ENCODE measurements around the gene MAP9.

Gene MAP9

DNA sequence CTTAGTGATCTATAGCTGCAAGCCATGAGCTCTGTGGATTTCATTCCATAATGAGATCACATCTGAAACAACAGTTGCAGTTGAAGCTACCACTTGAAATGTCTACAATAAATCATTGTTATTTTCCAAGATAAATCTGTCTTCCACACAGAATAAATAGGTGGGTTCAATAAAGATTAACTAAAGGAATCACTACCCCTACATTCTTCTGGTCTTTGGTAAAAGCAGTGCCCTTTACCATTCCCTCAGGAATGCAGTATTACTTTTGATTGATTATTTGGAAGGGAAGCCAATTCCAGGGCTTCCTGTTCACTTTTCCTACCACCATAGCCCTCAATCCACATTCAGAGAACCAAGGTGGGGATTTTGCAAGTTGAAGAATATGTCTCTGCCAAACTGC is 38.9 kb upstream of the MAP9 start:
- no peak for DNase-seq
- no peak overlapping the region for H3K14ac ChIP-seq (ENCODE audit: low read length)

DNA sequence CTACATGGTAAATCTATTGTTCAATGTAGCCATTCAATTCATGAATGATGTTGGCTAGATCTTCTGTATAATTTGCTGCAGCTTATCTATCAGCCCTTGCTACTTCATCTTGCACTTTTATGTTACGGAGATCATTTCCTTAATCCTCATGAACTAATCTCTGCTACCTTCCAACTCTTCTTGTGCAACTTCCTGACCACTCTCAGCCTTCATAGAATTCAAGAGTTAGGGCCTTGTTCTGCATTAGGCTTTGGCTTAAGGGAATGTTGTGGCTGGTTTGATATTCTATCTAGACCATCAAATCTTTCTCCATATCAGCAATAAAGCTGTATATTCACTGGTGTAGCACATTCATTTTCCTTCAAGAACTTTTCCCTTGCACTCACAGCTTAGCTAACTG is 36.7 kb upstream of the MAP9 start:
- no peaks in the 10 kb centered on the region for H3K36me3 ChIP-seq (ENCODE audit: control insufficient read depth in 1 of 2, insufficient read depth in 2 of 2, low read length in 2 of 2)
- H3K9me3 ChIP-seq (ENCODE audit: insufficient read depth, low read depth, low read length): no peaks in the 10 kb centered on the region
- H3K4me2 ChIP-seq (ENCODE audit: low read length): no peak overlapping the region
- no peak overlapping the region for H3K27ac ChIP-seq (ENCODE audit: low read depth, low read length)
- no peak overlapping the region for H3K14ac ChIP-seq (ENCODE audit: low read length)
- no peaks in the 10 kb centered on the region for H3K27me3 ChIP-seq (ENCODE audit: insufficient read depth, low read length)
- no peak for DNase-seq
- H2BK120ac ChIP-seq (ENCODE audit: insufficient read depth, low read length, poor library complexity): no peak overlapping the region
- no peak overlapping the region for H4K12ac ChIP-seq (ENCODE audit: low read depth, low read length)
- H2AFZ ChIP-seq (ENCODE audit: insufficient read depth, low read length, poor library complexity): no peak overlapping the region
- H3K4ac ChIP-seq (ENCODE audit: low read depth, low read length): no peak overlapping the region
- H3K4me1 ChIP-seq (ENCODE audit: control insufficient read depth in 1 of 2, insufficient read depth in 2 of 2, low read length in 2 of 2): no peaks in the 10 kb centered on the region
- no peak overlapping the region for H4K8ac ChIP-seq (ENCODE audit: low read depth, low read length)
- no peak overlapping the region for H3K9ac ChIP-seq (ENCODE audit: low read length)
- H2AK5ac ChIP-seq (ENCODE audit: low read length): no peak overlapping the region
- WGBS (ENCODE audit: extremely low coverage, insufficient coverage, insufficient read length): no CpG with 5 or more reads among the region's 1 CpG
- no peak overlapping the region for H3K18ac ChIP-seq (ENCODE audit: low read length)
- H3K23ac ChIP-seq (ENCODE audit: low read length): no peak overlapping the region
- H3K79me2 ChIP-seq (ENCODE audit: control insufficient read depth, insufficient read depth, low read length, poor library complexity): no peaks in the 10 kb centered on the region
- no peak overlapping the region for H2BK12ac ChIP-seq (ENCODE audit: low read length)
- no peak overlapping the region for H4K91ac ChIP-seq (ENCODE audit: low read depth, low read length)
- H3K4me3 ChIP-seq (ENCODE audit: low read depth, low read length): no peak overlapping the region
- H3K79me1 ChIP-seq (ENCODE audit: low read length): no peaks in the 10 kb centered on the region
- H2BK5ac ChIP-seq (ENCODE audit: low read depth, low read length, poor library complexity): no peak overlapping the region

More for the DNA sequence above, 38.9 kb upstream of the MAP9 start:
- Histone ChIP-seq H3K9ac (ENCODE audit: low read length) (no peak overlapping the region), H3K4ac (ENCODE audit: low read depth, low read length) (no peak overlapping the region), H3K23ac (ENCODE audit: low read length) (no peak overlapping the region), H3K9me3 (ENCODE audit: insufficient read depth, low read depth, low read length) (no peaks in the 10 kb centered on the region), H2BK12ac (ENCODE audit: low read length) (no peak overlapping the region), H3K18ac (ENCODE audit: low read length) (no peak overlapping the region), H3K36me3 (ENCODE audit: control insufficient read depth in 1 of 2, insufficient read depth in 2 of 2, low read length in 2 of 2) (no peaks in the 10 kb centered on the region), H2AFZ (ENCODE audit: insufficient read depth, low read length, poor library complexity) (no peak overlapping the region), H3K79me1 (ENCODE audit: low read length) (no peaks in the 10 kb centered on the region), H2BK5ac (ENCODE audit: low read depth, low read length, poor library complexity) (no peak overlapping the region), H4K8ac (ENCODE audit: low read depth, low read length) (no peak overlapping the region), H3K79me2 (ENCODE audit: control insufficient read depth, insufficient read depth, low read length, poor library complexity) (no peaks in the 10 kb centered on the region), H2AK5ac (ENCODE audit: low read length) (no peak overlapping the region), H3K4me3 (ENCODE audit: low read depth, low read length) (no peak overlapping the region), H3K27ac (ENCODE audit: low read depth, low read length) (no peak overlapping the region), H3K4me1 (ENCODE audit: control insufficient read depth in 1 of 2, insufficient read depth in 2 of 2, low read length in 2 of 2) (no peaks in the 10 kb centered on the region), H2BK120ac (ENCODE audit: insufficient read depth, low read length, poor library complexity) (no peak overlapping the region), H3K27me3 (ENCODE audit: insufficient read depth, low read length) (no peaks in the 10 kb centered on the region), H4K91ac (ENCODE audit: low read depth, low read length) (no peak overlapping the region), H4K12ac (ENCODE audit: low read depth, low read length) (no peak overlapping the region), H3K4me2 (ENCODE audit: low read length) (no peak overlapping the region)

DNA sequence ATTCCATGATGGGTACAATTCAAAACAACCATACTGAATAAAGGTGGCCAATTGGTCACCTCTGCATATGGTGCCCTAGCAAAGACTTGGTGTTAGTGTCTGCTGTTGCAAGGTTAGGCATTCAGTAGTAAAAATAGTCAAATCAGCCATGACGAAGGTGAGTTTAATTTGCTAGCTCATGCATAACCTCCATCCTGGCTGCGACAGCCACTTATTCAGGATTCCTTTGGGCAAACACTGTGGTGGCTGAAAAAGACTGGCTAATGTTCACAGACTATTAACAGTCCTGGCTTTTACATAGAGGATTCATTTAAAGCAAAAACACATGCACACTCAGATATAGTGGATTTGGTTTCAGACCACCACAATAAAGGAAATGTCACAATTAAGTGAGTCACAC is 34.8 kb upstream of the MAP9 start:
- no peak overlapping the region for H3K4me3 ChIP-seq (ENCODE audit: low read depth, low read length)
- no peaks in the 10 kb centered on the region for H3K79me1 ChIP-seq (ENCODE audit: low read length)
- no peak overlapping the region for H3K4ac ChIP-seq (ENCODE audit: low read depth, low read length)
- no peaks in the 10 kb centered on the region for H3K36me3 ChIP-seq (ENCODE audit: control insufficient read depth in 1 of 2, insufficient read depth in 2 of 2, low read length in 2 of 2)
- H3K4me2 ChIP-seq (ENCODE audit: low read length): no peak overlapping the region
- H3K9me3 ChIP-seq (ENCODE audit: insufficient read depth, low read depth, low read length): no peaks in the 10 kb centered on the region
- H2AK5ac ChIP-seq (ENCODE audit: low read length): no peak overlapping the region
- DNase-seq: no peak
- no peak overlapping the region for H4K8ac ChIP-seq (ENCODE audit: low read depth, low read length)
- no peak overlapping the region for H2BK120ac ChIP-seq (ENCODE audit: insufficient read depth, low read length, poor library complexity)
- no peak overlapping the region for H2BK5ac ChIP-seq (ENCODE audit: low read depth, low read length, poor library complexity)
- no peak overlapping the region for H3K18ac ChIP-seq (ENCODE audit: low read length)
- no peak overlapping the region for H4K91ac ChIP-seq (ENCODE audit: low read depth, low read length)
- no peak overlapping the region for H3K9ac ChIP-seq (ENCODE audit: low read length)
- H4K12ac ChIP-seq (ENCODE audit: low read depth, low read length): no peak overlapping the region
- WGBS (ENCODE audit: extremely low coverage, insufficient coverage, insufficient read length): no CpG with 5 or more reads among the region's 2 CpGs
- H3K4me1 ChIP-seq (ENCODE audit: control insufficient read depth in 1 of 2, insufficient read depth in 2 of 2, low read length in 2 of 2): no peaks in the 10 kb centered on the region
- H3K23ac ChIP-seq (ENCODE audit: low read length): no peak overlapping the region
- H3K79me2 ChIP-seq (ENCODE audit: control insufficient read depth, insufficient read depth, low read length, poor library complexity): no peaks in the 10 kb centered on the region
- H2BK12ac ChIP-seq (ENCODE audit: low read length): no peak overlapping the region
- no peak overlapping the region for H3K27ac ChIP-seq (ENCODE audit: low read depth, low read length)
- H3K14ac ChIP-seq (ENCODE audit: low read length): no peak overlapping the region
- H2AFZ ChIP-seq (ENCODE audit: insufficient read depth, low read length, poor library complexity): no peak overlapping the region
- H3K27me3 ChIP-seq (ENCODE audit: insufficient read depth, low read length): no peaks in the 10 kb centered on the region

DNA sequence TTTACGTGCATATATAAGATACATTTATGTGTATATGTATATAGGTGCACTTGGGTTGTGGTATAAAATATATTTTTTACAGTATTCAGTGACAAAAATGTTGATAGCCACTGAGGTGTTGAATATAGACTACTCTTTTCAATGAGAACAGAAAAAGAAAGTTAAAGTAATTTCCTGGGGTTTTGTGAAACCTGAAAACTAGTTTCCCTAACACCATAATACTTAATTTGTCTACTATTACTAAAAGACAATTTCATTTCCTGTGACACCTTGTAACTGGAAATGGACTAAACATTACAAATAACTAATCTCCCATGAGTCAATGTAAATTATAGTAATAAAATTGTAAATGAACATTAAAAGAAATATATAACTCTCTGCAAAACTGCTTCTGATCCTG is 32.0 kb upstream of the MAP9 start:
- H3K79me2 ChIP-seq (ENCODE audit: control insufficient read depth, insufficient read depth, low read length, poor library complexity): no peaks in the 10 kb centered on the region
- no peak overlapping the region for H2AFZ ChIP-seq (ENCODE audit: insufficient read depth, low read length, poor library complexity)
- no peak overlapping the region for H4K91ac ChIP-seq (ENCODE audit: low read depth, low read length)
- no peak overlapping the region for H2BK12ac ChIP-seq (ENCODE audit: low read length)
- H3K9me3 ChIP-seq (ENCODE audit: insufficient read depth, low read depth, low read length): no peaks in the 10 kb centered on the region
- no peak overlapping the region for H3K14ac ChIP-seq (ENCODE audit: low read length)
- no peak overlapping the region for H3K27ac ChIP-seq (ENCODE audit: low read depth, low read length)
- H4K12ac ChIP-seq (ENCODE audit: low read depth, low read length): no peak overlapping the region
- no peak overlapping the region for H3K23ac ChIP-seq (ENCODE audit: low read length)
- H3K4me2 ChIP-seq (ENCODE audit: low read length): no peak overlapping the region
- no peak overlapping the region for H3K18ac ChIP-seq (ENCODE audit: low read length)
- WGBS (ENCODE audit: extremely low coverage, insufficient coverage, insufficient read length): no CpG with 5 or more reads among the region's 1 CpG
- no peak overlapping the region for H3K4me3 ChIP-seq (ENCODE audit: low read depth, low read length)
- DNase-seq: no peak
- no peaks in the 10 kb centered on the region for H3K36me3 ChIP-seq (ENCODE audit: control insufficient read depth in 1 of 2, insufficient read depth in 2 of 2, low read length in 2 of 2)
- H3K79me1 ChIP-seq (ENCODE audit: low read length): no peaks in the 10 kb centered on the region
- H2AK5ac ChIP-seq (ENCODE audit: low read length): no peak overlapping the region
- H3K27me3 ChIP-seq (ENCODE audit: insufficient read depth, low read length): no peaks in the 10 kb centered on the region
- no peak overlapping the region for H2BK120ac ChIP-seq (ENCODE audit: insufficient read depth, low read length, poor library complexity)
- H3K4ac ChIP-seq (ENCODE audit: low read depth, low read length): no peak overlapping the region
- H3K9ac ChIP-seq (ENCODE audit: low read length): no peak overlapping the region
- no peaks in the 10 kb centered on the region for H3K4me1 ChIP-seq (ENCODE audit: control insufficient read depth in 1 of 2, insufficient read depth in 2 of 2, low read length in 2 of 2)
- no peak overlapping the region for H2BK5ac ChIP-seq (ENCODE audit: low read depth, low read length, poor library complexity)
- no peak overlapping the region for H4K8ac ChIP-seq (ENCODE audit: low read depth, low read length)

DNA sequence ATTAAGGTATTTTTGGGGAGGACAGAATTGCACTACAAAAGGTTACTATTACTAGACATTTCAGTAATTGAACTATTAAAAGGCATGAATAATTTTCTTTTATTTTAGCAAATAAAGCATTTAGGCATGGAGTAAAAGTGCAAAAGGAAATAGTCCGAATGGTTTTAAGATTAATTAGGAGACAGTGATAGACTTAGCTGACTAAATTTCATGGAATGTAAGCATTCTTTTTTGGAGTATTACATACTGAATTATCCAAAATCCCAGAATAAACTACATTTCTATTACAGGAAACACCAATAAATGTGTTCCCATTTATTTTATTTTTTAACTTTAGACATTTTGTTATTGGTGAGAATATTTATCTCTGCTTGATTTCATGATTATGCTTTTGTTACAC is 30.7 kb upstream of the MAP9 start:
- H4K12ac ChIP-seq (ENCODE audit: low read depth, low read length): no peak overlapping the region
- H3K4me2 ChIP-seq (ENCODE audit: low read length): no peak overlapping the region
- no peak overlapping the region for H2AFZ ChIP-seq (ENCODE audit: insufficient read depth, low read length, poor library complexity)
- H2BK12ac ChIP-seq (ENCODE audit: low read length): no peak overlapping the region
- H3K27me3 ChIP-seq (ENCODE audit: insufficient read depth, low read length): no peaks in the 10 kb centered on the region
- no peaks in the 10 kb centered on the region for H3K79me1 ChIP-seq (ENCODE audit: low read length)
- H3K18ac ChIP-seq (ENCODE audit: low read length): no peak overlapping the region
- DNase-seq: no peak
- no peak overlapping the region for H3K23ac ChIP-seq (ENCODE audit: low read length)
- no peak overlapping the region for H3K27ac ChIP-seq (ENCODE audit: low read depth, low read length)
- H3K4ac ChIP-seq (ENCODE audit: low read depth, low read length): no peak overlapping the region
- no peak overlapping the region for H4K91ac ChIP-seq (ENCODE audit: low read depth, low read length)
- H2BK120ac ChIP-seq (ENCODE audit: insufficient read depth, low read length, poor library complexity): no peak overlapping the region
- H3K14ac ChIP-seq (ENCODE audit: low read length): no peak overlapping the region
- H2BK5ac ChIP-seq (ENCODE audit: low read depth, low read length, poor library complexity): no peak overlapping the region
- no peaks in the 10 kb centered on the region for H3K4me1 ChIP-seq (ENCODE audit: control insufficient read depth in 1 of 2, insufficient read depth in 2 of 2, low read length in 2 of 2)
- WGBS (ENCODE audit: extremely low coverage, insufficient coverage, insufficient read length): no CpG with 5 or more reads among the region's 1 CpG
- H2AK5ac ChIP-seq (ENCODE audit: low read length): no peak overlapping the region
- H4K8ac ChIP-seq (ENCODE audit: low read depth, low read length): no peak overlapping the region
- no peak overlapping the region for H3K4me3 ChIP-seq (ENCODE audit: low read depth, low read length)
- H3K79me2 ChIP-seq (ENCODE audit: control insufficient read depth, insufficient read depth, low read length, poor library complexity): no peaks in the 10 kb centered on the region
- H3K9ac ChIP-seq (ENCODE audit: low read length): no peak overlapping the region
- H3K36me3 ChIP-seq (ENCODE audit: control insufficient read depth in 1 of 2, insufficient read depth in 2 of 2, low read length in 2 of 2): no peaks in the 10 kb centered on the region
- no peaks in the 10 kb centered on the region for H3K9me3 ChIP-seq (ENCODE audit: insufficient read depth, low read depth, low read length)

All from trophoblast cell (in vitro differentiated cells and primary cell).